Measurements from ENCODE around the gene CCSER2. TPM values are rescaled to one million over a fixed set of nuclear protein-coding genes. Genes with fewer than 3 reads are reported as not detected.

CCSER2 gene
- polyA plus RNA-seq, 1 of the 3 experiments (the other 2 are of a cell fraction) = 8.5 TPM

DNA sequence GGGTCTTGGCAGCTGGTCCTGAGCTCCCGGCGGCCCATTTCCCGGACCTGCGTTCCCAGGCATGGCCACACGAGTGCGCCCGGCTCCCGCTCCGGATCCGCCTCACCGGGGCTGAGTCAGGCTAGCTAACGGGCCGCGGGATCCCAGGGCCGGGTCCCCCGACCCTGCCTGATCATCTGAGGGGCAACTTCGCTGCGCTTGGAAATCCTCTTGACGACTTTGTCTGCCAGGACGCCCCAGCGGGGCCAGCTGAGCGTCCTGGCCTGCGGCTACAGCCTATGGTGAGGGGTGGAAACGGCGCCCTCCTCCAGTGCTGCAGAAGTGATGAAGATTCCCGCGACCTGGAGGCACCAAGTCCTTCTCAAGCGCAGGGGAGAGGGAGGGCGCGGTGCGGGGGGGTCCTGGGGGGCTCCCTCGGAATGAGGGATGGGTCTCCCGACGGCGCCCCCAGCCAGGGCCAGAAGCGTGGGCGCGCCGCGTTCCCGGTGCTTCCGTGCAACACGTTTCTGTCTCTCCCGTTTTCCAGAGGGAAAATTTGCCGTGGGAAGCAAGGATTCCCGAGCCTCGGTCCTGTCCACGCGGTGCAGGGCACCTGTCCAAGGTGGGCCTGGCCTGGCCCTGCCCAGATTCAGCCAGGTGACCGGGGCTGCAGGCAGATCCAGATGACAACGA, 212.4 kb downstream of the CCSER2 start (continued):
- TF ChIP-seq JUND (IDR thresholded peaks at IDR 0.05) (no peak), EZH2phosphoT487 (IDR thresholded peaks at IDR 0.05; ENCODE audit: borderline replicate concordance, low read depth) (no peak), RAD21 (IDR thresholded peaks at IDR 0.05; ENCODE audit: low read length) (no peak), YY1 (IDR thresholded peaks at IDR 0.05; ENCODE audit: low read depth) (no peak), FOXJ3 (CRISPR knock-in tag; IDR thresholded peaks at IDR 0.05) (no peak), POLR2AphosphoS5 (IDR thresholded peaks at IDR 0.05; ENCODE audit: low read depth, low read length) (no peak), RFX5 (IDR thresholded peaks at IDR 0.05; ENCODE audit: low read length) (no peak)
- TF ChIP-seq, protein P1, sequence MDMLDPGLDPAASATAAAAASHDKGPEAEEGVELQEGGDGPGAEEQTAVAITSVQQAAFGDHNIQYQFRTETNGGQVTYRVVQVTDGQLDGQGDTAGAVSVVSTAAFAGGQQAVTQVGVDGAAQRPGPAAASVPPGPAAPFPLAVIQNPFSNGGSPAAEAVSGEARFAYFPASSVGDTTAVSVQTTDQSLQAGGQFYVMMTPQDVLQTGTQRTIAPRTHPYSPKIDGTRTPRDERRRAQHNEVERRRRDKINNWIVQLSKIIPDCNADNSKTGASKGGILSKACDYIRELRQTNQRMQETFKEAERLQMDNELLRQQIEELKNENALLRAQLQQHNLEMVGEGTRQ (IDR thresholded peaks at IDR 0.05; ENCODE audit: borderline replicate concordance, low read depth, low read length) = no peak
- TF ChIP-seq, protein P2, sequence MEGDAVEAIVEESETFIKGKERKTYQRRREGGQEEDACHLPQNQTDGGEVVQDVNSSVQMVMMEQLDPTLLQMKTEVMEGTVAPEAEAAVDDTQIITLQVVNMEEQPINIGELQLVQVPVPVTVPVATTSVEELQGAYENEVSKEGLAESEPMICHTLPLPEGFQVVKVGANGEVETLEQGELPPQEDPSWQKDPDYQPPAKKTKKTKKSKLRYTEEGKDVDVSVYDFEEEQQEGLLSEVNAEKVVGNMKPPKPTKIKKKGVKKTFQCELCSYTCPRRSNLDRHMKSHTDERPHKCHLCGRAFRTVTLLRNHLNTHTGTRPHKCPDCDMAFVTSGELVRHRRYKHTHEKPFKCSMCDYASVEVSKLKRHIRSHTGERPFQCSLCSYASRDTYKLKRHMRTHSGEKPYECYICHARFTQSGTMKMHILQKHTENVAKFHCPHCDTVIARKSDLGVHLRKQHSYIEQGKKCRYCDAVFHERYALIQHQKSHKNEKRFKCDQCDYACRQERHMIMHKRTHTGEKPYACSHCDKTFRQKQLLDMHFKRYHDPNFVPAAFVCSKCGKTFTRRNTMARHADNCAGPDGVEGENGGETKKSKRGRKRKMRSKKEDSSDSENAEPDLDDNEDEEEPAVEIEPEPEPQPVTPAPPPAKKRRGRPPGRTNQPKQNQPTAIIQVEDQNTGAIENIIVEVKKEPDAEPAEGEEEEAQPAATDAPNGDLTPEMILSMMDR (IDR thresholded peaks at IDR 0.05) = no peak
- TF ChIP-seq, protein P3, sequence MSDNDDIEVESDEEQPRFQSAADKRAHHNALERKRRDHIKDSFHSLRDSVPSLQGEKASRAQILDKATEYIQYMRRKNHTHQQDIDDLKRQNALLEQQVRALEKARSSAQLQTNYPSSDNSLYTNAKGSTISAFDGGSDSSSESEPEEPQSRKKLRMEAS (IDR thresholded peaks at IDR 0.05; ENCODE audit: low read depth) = no peak

DNA sequence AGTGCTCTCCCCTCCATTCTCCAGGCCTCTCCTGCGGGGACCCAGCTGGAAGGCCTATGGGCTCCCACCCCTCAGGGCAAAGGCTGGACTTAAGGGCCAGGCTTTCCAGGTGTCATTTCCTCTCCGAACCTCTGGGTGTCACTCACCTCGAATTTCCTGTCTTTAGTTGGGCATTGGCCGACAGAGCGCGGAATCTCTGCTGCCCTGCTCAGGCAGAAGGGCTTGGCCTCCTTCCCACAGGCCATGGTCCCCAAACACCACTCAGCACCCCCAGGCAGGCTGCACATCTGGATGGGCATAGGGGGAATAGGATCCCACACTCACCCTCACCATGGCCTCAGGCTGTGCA, 212.9 kb downstream of the CCSER2 start:
- no peak overlapping the region for H2AFZ ChIP-seq (ENCODE audit: low read depth)
- TF ChIP-seq NFIC (IDR thresholded peaks at IDR 0.05; ENCODE audit: borderline replicate concordance) (no peak), TEAD4 (IDR thresholded peaks at IDR 0.05; ENCODE audit: borderline replicate concordance, insufficient read depth) (no peak), YY1 (IDR thresholded peaks at IDR 0.05; ENCODE audit: low read depth) (no peak), FOXM1 (IDR thresholded peaks at IDR 0.05; ENCODE audit: low read depth) (no peak), TAF1 (IDR thresholded peaks at IDR 0.05; ENCODE audit: borderline replicate concordance, low read depth, low read length) (no peak), RXRA (IDR thresholded peaks at IDR 0.05; ENCODE audit: borderline replicate concordance, low read depth) (no peak), POLR2AphosphoS5 (IDR thresholded peaks at IDR 0.05; ENCODE audit: low read depth, low read length) (no peak), ELF1 (IDR thresholded peaks at IDR 0.05) (no peak), GABPA (IDR thresholded peaks at IDR 0.05; ENCODE audit: low read depth) (no peak)
- TF ChIP-seq, protein P4, sequence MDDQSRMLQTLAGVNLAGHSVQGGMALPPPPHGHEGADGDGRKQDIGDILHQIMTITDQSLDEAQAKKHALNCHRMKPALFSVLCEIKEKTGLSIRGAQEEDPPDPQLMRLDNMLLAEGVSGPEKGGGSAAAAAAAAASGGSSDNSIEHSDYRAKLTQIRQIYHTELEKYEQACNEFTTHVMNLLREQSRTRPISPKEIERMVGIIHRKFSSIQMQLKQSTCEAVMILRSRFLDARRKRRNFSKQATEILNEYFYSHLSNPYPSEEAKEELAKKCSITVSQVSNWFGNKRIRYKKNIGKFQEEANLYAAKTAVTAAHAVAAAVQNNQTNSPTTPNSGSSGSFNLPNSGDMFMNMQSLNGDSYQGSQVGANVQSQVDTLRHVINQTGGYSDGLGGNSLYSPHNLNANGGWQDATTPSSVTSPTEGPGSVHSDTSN (IDR thresholded peaks at IDR 0.05) = no peak
- TF ChIP-seq, protein P5, sequence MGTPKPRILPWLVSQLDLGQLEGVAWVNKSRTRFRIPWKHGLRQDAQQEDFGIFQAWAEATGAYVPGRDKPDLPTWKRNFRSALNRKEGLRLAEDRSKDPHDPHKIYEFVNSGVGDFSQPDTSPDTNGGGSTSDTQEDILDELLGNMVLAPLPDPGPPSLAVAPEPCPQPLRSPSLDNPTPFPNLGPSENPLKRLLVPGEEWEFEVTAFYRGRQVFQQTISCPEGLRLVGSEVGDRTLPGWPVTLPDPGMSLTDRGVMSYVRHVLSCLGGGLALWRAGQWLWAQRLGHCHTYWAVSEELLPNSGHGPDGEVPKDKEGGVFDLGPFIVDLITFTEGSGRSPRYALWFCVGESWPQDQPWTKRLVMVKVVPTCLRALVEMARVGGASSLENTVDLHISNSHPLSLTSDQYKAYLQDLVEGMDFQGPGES (IDR thresholded peaks at IDR 0.05; ENCODE audit: low read depth, low read length) = no peak
- TF ChIP-seq, protein P1 (IDR thresholded peaks at IDR 0.05; ENCODE audit: borderline replicate concordance, low read depth, low read length) = no peak
- TF ChIP-seq, protein P6, sequence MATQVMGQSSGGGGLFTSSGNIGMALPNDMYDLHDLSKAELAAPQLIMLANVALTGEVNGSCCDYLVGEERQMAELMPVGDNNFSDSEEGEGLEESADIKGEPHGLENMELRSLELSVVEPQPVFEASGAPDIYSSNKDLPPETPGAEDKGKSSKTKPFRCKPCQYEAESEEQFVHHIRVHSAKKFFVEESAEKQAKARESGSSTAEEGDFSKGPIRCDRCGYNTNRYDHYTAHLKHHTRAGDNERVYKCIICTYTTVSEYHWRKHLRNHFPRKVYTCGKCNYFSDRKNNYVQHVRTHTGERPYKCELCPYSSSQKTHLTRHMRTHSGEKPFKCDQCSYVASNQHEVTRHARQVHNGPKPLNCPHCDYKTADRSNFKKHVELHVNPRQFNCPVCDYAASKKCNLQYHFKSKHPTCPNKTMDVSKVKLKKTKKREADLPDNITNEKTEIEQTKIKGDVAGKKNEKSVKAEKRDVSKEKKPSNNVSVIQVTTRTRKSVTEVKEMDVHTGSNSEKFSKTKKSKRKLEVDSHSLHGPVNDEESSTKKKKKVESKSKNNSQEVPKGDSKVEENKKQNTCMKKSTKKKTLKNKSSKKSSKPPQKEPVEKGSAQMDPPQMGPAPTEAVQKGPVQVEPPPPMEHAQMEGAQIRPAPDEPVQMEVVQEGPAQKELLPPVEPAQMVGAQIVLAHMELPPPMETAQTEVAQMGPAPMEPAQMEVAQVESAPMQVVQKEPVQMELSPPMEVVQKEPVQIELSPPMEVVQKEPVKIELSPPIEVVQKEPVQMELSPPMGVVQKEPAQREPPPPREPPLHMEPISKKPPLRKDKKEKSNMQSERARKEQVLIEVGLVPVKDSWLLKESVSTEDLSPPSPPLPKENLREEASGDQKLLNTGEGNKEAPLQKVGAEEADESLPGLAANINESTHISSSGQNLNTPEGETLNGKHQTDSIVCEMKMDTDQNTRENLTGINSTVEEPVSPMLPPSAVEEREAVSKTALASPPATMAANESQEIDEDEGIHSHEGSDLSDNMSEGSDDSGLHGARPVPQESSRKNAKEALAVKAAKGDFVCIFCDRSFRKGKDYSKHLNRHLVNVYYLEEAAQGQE (IDR thresholded peaks at IDR 0.05; ENCODE audit: low read depth, low read length) = no peak

More for the DNA sequence above, 212.9 kb downstream of the CCSER2 start:
- Histone ChIP-seq H3K4me2 (no peak overlapping the region), H3K9me3 (no peaks in the 10 kb centered on the region), H4K20me1 (ENCODE audit: insufficient read depth) (no peaks in the 10 kb centered on the region), H3F3A (replicated peaks; ENCODE audit: insufficient read depth) (peaks cover 7% of the 10 kb centered on the region), H3K4me1 (ENCODE audit: control insufficient read depth in 1 of 2, insufficient read depth in 2 of 2, low read depth in 1 of 2, low read length in 1 of 2) (peaks cover 10 to 28% of the 10 kb centered on the region in 2 experiments; a peak in 3 of 4 replicates), H3K9me2 (no peaks in the 10 kb centered on the region), H3K79me2 (ENCODE audit: insufficient read depth) (no peaks in the 10 kb centered on the region), H3K9ac (no peak overlapping the region), H3K27ac (ENCODE audit: low read depth in 2 of 2, low read length in 1 of 2) (no peak overlapping the region), H3K27me3 (ENCODE audit: insufficient read depth) (no peaks in the 10 kb centered on the region), H3K4me3 (ENCODE audit: low read depth in 2 of 2, low read length in 1 of 2) (no peak overlapping the region), H3K36me3 (replicated peaks in 1 of 2; ENCODE audit: control insufficient read depth in 1 of 2, insufficient read depth in 2 of 2, low read length in 1 of 2) (no peaks in the 10 kb centered on the region)
- POLR2A ChIA-PET = no interaction called here
- DNase-seq = no peak
- CTCF ChIA-PET = interaction anchor here (8.7 to 11.4 kb wide), 2 partner anchors 169 to 276 kb away, joined by 136 to 201 read pairs; no protein-coding TSS in a partner anchor
- 78% methylated on average over 4 of the region's 6 CpGs for whole genome bisulfite sequencing (ENCODE audit: low lambda C conversion rate)

All from SK-N-SH (cell line).